Measurements from ENCODE around the gene BAG1.
A peak's percentile ranks its signal among the peaks of the same experiment; 100 is the strongest.

The BAG1 gene

GRCh38 chr9:33239921-33240320 is 24.6 kb downstream of the BAG1 start, which contains the start of gene SPINK4:
Gene SPINK4 (plus strand): TSS chr9:33240167. CDS start chr9:33240209, 42 bp downstream.
- no peak for DNase-seq

GRCh38 chr9:33236571-33236970 is 27.9 kb downstream of the BAG1 start:
- no peak for DNase-seq

- no peak for DNase-seq
Observed at GRCh38 chr9:33234511-33235467, 29.7 kb downstream of the BAG1 start.

GRCh38 chr9:33233626-33234342 is 30.7 kb downstream of the BAG1 start:
- no peak for DNase-seq

- DNase-seq, result no peak
Observed at GRCh38 chr9:33232815-33233214, 31.7 kb downstream of the BAG1 start.

- no peak for DNase-seq
Observed at GRCh38 chr9:33231623-33231942, 32.9 kb downstream of the BAG1 start.

GRCh38 chr9:33230756-33231622 is 33.5 kb downstream of the BAG1 start:
- no peak for DNase-seq

GRCh38 chr9:33229359-33230114 is 35.0 kb downstream of the BAG1 start:
- peak; percentile 34 for DNase-seq

GRCh38 chr9:33228606-33229005 is 35.9 kb downstream of the BAG1 start:
- DNase-seq, result no peak

GRCh38 chr9:33227741-33228140 is 36.8 kb downstream of the BAG1 start:
- DNase-seq, result no peak

GRCh38 chr9:33227008-33227398 is 37.5 kb downstream of the BAG1 start:
- DNase-seq, result no peak

GRCh38 chr9:33225319-33226147 is 39.0 kb downstream of the BAG1 start:
- peak; percentile 50 for DNase-seq

GRCh38 chr9:33223696-33224095 is 40.8 kb downstream of the BAG1 start:
- no peak for DNase-seq

- DNase-seq, result no peak
Observed at GRCh38 chr9:33222031-33222430, 42.5 kb downstream of the BAG1 start.

- no peak for DNase-seq
Observed at GRCh38 chr9:33221568-33221884, 43.0 kb downstream of the BAG1 start.

GRCh38 chr9:33220681-33221567 is 43.6 kb downstream of the BAG1 start:
- no peak for DNase-seq

- no peak for DNase-seq
Observed at GRCh38 chr9:33211695-33212393, 52.7 kb downstream of the BAG1 start.

- no peak for DNase-seq
Observed at GRCh38 chr9:33210006-33210715, 54.3 kb downstream of the BAG1 start.

GRCh38 chr9:33209394-33209793 is 55.1 kb downstream of the BAG1 start:
- DNase-seq, result no peak
